ENCODE data around the gene SEC61B.

- TF ChIP-seq SUZ12 (IDR thresholded peaks at IDR 0.05) = no peak
- TF ChIP-seq FOXK2 (IDR thresholded peaks at IDR 0.05) = no peak
- no peak for TF ChIP-seq LEF1 (IDR thresholded peaks at IDR 0.05; ENCODE audit: borderline replicate concordance)
These were observed 52.4 kb downstream of the SEC61B start for GRCh38 chr9:99274495-99274894.
